ENCODE data around the gene NFASC. TPM values are rescaled to one million over a fixed set of nuclear protein-coding genes. Genes with fewer than 3 reads are reported as not detected.

Gene NFASC
- total and polyA plus RNA-seq, 12 donors = 4.8 to 76.7 (median 44.8) TPM

- no peak for DNase-seq
- Histone ChIP-seq H3K36me3 (replicated peaks in 1 of 2) (no peaks in the 10 kb centered on the region), H3K27me3 (no peaks in the 10 kb centered on the region), H3K27ac (no peak overlapping the region), H3K4me3 (no peak overlapping the region), H3K9me3 (replicated peaks in 1 of 3) (no peaks in the 10 kb centered on the region), H3K4me1 (replicated peaks in 1 of 2) (peaks cover 0 to 7% of the 10 kb centered on the region in 2 donors)
- WGBS, 4 donors = 21 to 58% (median 40%) methylated on average over 3 to 4 of the region's 4 CpGs
- TF ChIP-seq, protein P1, sequence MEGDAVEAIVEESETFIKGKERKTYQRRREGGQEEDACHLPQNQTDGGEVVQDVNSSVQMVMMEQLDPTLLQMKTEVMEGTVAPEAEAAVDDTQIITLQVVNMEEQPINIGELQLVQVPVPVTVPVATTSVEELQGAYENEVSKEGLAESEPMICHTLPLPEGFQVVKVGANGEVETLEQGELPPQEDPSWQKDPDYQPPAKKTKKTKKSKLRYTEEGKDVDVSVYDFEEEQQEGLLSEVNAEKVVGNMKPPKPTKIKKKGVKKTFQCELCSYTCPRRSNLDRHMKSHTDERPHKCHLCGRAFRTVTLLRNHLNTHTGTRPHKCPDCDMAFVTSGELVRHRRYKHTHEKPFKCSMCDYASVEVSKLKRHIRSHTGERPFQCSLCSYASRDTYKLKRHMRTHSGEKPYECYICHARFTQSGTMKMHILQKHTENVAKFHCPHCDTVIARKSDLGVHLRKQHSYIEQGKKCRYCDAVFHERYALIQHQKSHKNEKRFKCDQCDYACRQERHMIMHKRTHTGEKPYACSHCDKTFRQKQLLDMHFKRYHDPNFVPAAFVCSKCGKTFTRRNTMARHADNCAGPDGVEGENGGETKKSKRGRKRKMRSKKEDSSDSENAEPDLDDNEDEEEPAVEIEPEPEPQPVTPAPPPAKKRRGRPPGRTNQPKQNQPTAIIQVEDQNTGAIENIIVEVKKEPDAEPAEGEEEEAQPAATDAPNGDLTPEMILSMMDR (IDR thresholded peaks at IDR 0.05) = no peak
- TF ChIP-seq POLR2A (IDR thresholded peaks at IDR 0.05) = no peak
- intact Hi-C loops (cut with DNase I) = no loop called here
Observed at GRCh38 chr1:205041001-205041715, 170.5 kb downstream of the NFASC start.

GRCh38 chr1:205041998-205042910 lies 171.6 kb downstream of the NFASC start:
- DNase-seq = no peak
- H3K36me3 ChIP-seq (replicated peaks in 1 of 2) = no peaks in the 10 kb centered on the region
- H3K4me3 ChIP-seq = no peak overlapping the region
- intact Hi-C loops (cut with DNase I) = no loop called here
- H3K9me3 ChIP-seq (replicated peaks in 1 of 3) = no peaks in the 10 kb centered on the region
- TF ChIP-seq POLR2A (IDR thresholded peaks at IDR 0.05) = no peak
- TF ChIP-seq, protein P1 (IDR thresholded peaks at IDR 0.05) = no peak
- WGBS, 4 donors = 62 to 67% (median 64%) methylated on average over 14 to 16 of the region's 16 CpGs
- H3K4me1 ChIP-seq (replicated peaks in 1 of 2) = peaks cover 0 to 7% of the 10 kb centered on the region in 2 donors
- H3K27me3 ChIP-seq = no peaks in the 10 kb centered on the region
- no peak overlapping the region for H3K27ac ChIP-seq

DNA sequence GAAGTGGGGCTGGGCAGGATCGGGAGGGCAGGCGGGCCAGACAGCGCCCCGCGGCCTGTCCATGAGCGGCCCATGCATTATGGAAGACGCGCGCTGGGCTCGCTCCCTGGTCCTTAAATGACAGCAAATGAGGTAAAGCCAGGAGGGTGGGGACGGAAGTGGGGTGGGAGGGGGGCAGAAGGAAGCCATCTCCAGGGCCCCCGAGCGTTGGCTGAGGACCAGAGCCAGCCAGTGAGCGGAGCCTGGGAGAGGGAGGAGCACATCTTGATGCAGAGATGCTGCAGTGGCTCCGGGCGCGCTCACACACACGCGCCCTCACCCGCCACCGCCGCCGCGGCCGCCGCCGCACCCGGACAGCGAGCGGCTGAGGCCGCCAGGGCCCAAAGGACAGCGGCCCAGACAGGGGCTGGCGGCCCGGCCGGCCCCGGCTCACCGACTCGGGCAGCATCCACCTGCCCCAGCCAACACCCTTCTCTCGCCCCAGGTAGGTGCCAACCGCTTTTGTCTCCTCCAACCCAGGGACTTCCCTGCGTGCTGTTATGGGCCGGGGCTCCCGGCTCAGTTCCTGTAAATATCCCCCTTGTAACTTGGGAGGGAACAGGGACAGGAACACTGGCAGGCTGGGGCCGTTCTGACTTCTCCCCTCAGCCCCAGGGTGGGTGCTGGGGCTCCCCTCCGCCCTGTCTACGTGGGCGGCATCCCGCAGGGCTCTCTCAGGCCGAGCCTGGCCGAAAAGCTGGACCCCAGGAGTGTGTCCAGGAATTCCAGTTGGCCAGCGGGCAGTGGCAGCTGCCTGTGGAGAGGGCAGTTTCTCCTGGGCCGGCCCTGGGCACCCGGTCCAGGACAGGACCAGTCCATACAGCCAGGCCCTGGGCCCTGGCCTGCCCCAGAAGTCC lies 172.5 kb downstream of the NFASC start, which contains the start of gene CNTN2:
CNTN2 (plus strand) TSS at position 302 of the 896 bp plus-strand sequence. CDS start 9,974 bp downstream, outside the sequence.
- H3K4me3 ChIP-seq = no peak within 1 kb of the TSS
- intact Hi-C loops (cut with DNase I) = no loop called here
- TF ChIP-seq, protein P1 (IDR thresholded peaks at IDR 0.05) = no peak
- TF ChIP-seq POLR2A (IDR thresholded peaks at IDR 0.05) = no peak
- DNase-seq = no peak
- no peak within 1 kb of the TSS for H3K27ac ChIP-seq
- no peaks in the 10 kb centered on the region for H3K27me3 ChIP-seq
- peaks cover 0 to 1% of the 10 kb centered on the region in 2 donors for H3K4me1 ChIP-seq (replicated peaks in 1 of 2)
- H3K36me3 ChIP-seq (replicated peaks in 1 of 2) = no peaks in the 10 kb centered on the region
- 14 to 30% (median 17%) methylated on average over 8 to 53 of the region's 53 CpGs for WGBS, 4 donors
- no peaks in the 10 kb centered on the region for H3K9me3 ChIP-seq (replicated peaks in 1 of 3)

All from adrenal gland (tissue), 12 donors.